ENCODE measurements around the gene BRAT1. TPM values are rescaled to one million over a fixed set of nuclear protein-coding genes. Genes with fewer than 3 reads are reported as not detected.

The BRAT1 gene
- total RNA-seq, 2 experiments from 2014 or later = 44.7 to 52.0 TPM

DNA sequence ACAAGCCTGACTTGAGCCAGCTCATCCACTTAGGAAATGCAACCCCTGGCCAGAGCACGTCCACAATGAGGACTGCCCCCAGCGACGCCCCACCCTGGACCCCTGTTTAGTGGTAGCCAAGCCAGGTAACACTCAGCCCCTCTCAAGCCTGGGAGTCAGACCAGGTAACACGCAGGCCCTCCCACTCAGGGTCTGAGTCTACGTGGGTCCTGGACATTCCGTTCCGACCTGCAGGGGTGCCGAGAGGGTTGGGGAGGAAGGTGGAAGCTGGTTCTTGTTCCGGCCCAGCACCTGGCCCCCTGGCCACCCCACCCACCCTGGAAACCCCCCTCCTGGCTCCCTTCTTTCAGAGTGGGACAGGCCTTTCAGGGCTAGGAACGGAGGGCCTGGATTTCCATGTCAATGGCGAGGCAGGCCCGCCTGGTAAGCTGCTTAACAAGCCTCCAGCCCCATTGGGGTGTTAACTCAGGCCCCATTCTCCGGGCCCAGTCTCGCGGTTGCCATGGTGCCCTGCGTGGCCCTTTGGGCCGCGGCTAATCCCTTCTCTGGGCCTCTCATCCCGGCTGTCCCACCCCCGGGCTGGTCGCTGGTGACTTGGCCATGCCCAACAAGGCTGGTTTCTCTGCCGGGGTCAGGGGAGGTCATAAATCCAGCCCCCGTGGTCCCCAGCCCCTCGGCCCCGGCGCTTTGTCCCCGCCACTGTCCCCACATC lies 55.4 kb downstream of the BRAT1 start:
- Histone ChIP-seq H3K4me3 (ENCODE audit: low read depth, low read length, poor library complexity, severe bottlenecking) (no peak overlapping the region), H3K9me3 (ENCODE audit: low read length) (no peaks in the 10 kb centered on the region), H3K79me2 (ENCODE audit: insufficient read depth, low read depth, low read length) (no peaks in the 10 kb centered on the region), H4K20me1 (ENCODE audit: insufficient read depth, low read length) (no peaks in the 10 kb centered on the region; the same call in 1 of the 2 replicates), H3K9me2 (ENCODE audit: insufficient read depth, low read length) (no peaks in the 10 kb centered on the region), H3K36me3 (ENCODE audit: insufficient read depth, low read length) (no peaks in the 10 kb centered on the region), H3K27ac (ENCODE audit: low read depth, low read length, poor library complexity, severe bottlenecking) (no peak overlapping the region), H3K4me1 (ENCODE audit: insufficient read depth, low read length, poor library complexity, severe bottlenecking) (no peaks in the 10 kb centered on the region), H2AFZ (ENCODE audit: low read length) (no peak overlapping the region), H3K4me2 (ENCODE audit: low read length) (no peak overlapping the region)
- intact Hi-C loops (cut with micrococcal nuclease; ENCODE audit: unreplicated experiment) = no loop called here
- BruUV-seq (replicated peaks) = no TSS peak
- no peak for DNase-seq (ENCODE audit: low spot score)
- ChIA-PET CTCF (ENCODE audit: unreplicated experiment) (interaction anchor here (0.9 kb wide), 1 partner anchor 171 kb away, joined by 3 read pairs; no protein-coding TSS in a partner anchor), POLR2A (interaction anchor here (0.5 kb wide), 1 partner anchor 89 kb away, joined by 3 read pairs; no protein-coding TSS in a partner anchor)
- TF ChIP-seq, protein P1, sequence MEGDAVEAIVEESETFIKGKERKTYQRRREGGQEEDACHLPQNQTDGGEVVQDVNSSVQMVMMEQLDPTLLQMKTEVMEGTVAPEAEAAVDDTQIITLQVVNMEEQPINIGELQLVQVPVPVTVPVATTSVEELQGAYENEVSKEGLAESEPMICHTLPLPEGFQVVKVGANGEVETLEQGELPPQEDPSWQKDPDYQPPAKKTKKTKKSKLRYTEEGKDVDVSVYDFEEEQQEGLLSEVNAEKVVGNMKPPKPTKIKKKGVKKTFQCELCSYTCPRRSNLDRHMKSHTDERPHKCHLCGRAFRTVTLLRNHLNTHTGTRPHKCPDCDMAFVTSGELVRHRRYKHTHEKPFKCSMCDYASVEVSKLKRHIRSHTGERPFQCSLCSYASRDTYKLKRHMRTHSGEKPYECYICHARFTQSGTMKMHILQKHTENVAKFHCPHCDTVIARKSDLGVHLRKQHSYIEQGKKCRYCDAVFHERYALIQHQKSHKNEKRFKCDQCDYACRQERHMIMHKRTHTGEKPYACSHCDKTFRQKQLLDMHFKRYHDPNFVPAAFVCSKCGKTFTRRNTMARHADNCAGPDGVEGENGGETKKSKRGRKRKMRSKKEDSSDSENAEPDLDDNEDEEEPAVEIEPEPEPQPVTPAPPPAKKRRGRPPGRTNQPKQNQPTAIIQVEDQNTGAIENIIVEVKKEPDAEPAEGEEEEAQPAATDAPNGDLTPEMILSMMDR (conservative IDR thresholded peaks at IDR 0.05; ENCODE audit: low read length) = no peak
- no peak for TF ChIP-seq EZH2phosphoT487 (IDR thresholded peaks at IDR 0.05; ENCODE audit: borderline replicate concordance, low read depth, low read length)

DNA sequence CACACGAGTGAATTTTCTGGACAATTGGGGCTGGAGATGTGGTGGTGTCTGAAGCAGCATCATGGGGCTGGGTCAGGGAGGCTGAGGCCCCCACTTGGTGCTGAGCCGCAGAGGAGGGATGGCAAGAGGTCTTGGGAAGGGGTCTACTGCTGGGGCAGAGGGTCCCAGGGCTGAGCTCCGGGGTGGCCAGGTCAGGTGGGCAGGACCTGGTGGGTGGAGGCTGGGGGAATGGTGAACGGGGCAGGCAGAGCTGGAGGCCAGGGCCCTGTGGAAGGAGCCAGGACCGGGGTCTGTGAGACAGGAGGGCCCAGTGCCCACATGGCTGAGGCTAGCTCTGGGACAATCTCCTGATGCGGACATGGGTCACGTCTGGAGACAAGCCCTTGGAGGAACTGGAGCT lies 56.1 kb downstream of the BRAT1 start:
- POLR2A ChIA-PET = interaction anchor here (0.5 to 1.2 kb wide), 2 partner anchors 30 to 88 kb away, joined by 3 to 4 read pairs; no protein-coding TSS in a partner anchor
- Histone ChIP-seq H3K9me2 (ENCODE audit: insufficient read depth, low read length) (no peaks in the 10 kb centered on the region), H3K27ac (ENCODE audit: low read depth, low read length, poor library complexity, severe bottlenecking) (no peak overlapping the region), H3K36me3 (ENCODE audit: insufficient read depth, low read length) (no peaks in the 10 kb centered on the region), H3K4me1 (ENCODE audit: insufficient read depth, low read length, poor library complexity, severe bottlenecking) (no peaks in the 10 kb centered on the region), H3K4me2 (ENCODE audit: low read length) (no peak overlapping the region), H3K79me2 (ENCODE audit: insufficient read depth, low read depth, low read length) (no peaks in the 10 kb centered on the region), H3K4me3 (ENCODE audit: low read depth, low read length, poor library complexity, severe bottlenecking) (no peak overlapping the region), H3K9me3 (ENCODE audit: low read length) (no peaks in the 10 kb centered on the region), H2AFZ (ENCODE audit: low read length) (no peak overlapping the region), H4K20me1 (ENCODE audit: insufficient read depth, low read length) (no peaks in the 10 kb centered on the region; the same call in 1 of the 2 replicates)
- CTCF ChIA-PET (ENCODE audit: unreplicated experiment) = interaction anchor here (0.9 kb wide), 1 partner anchor 172 kb away, joined by 3 read pairs; no protein-coding TSS in a partner anchor
- BruUV-seq (replicated peaks) = no TSS peak
- intact Hi-C loops (cut with micrococcal nuclease; ENCODE audit: unreplicated experiment) = no loop called here
- no peak for TF ChIP-seq EZH2phosphoT487 (IDR thresholded peaks at IDR 0.05; ENCODE audit: borderline replicate concordance, low read depth, low read length)
- TF ChIP-seq, protein P1 (conservative IDR thresholded peaks at IDR 0.05; ENCODE audit: low read length) = no peak
- no peak for DNase-seq (ENCODE audit: low spot score)

DNA sequence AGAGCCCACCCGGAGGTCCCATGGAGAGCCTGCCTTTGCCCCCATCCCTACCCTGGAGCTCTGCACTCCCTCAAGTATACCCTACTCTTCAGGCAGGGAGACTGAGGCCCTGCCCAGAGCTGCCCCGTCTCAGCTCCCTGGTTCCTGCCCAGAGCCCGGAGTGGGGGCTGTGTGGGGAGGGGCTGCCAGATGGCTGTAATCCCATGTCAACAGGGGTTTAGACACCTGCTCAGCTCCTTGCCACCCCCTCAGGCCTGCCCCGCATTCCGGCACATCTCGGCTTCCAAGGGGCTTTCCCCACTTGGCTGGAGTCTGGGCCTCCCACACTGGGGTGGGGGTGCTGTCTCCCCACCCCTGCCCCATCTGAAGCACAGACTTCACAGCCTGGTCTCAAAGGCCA lies 56.6 kb downstream of the BRAT1 start:
- BruUV-seq (replicated peaks) = no TSS peak

More for the DNA sequence above, 56.6 kb downstream of the BRAT1 start:
- Histone ChIP-seq H2AFZ (ENCODE audit: low read length) (no peak overlapping the region), H3K79me2 (ENCODE audit: insufficient read depth, low read depth, low read length) (no peaks in the 10 kb centered on the region), H3K9me3 (ENCODE audit: low read length) (no peaks in the 10 kb centered on the region), H3K4me3 (ENCODE audit: low read depth, low read length, poor library complexity, severe bottlenecking) (no peak overlapping the region), H4K20me1 (ENCODE audit: insufficient read depth, low read length) (no peaks in the 10 kb centered on the region; the same call in 1 of the 2 replicates), H3K4me1 (ENCODE audit: insufficient read depth, low read length, poor library complexity, severe bottlenecking) (no peaks in the 10 kb centered on the region), H3K9me2 (ENCODE audit: insufficient read depth, low read length) (no peaks in the 10 kb centered on the region), H3K4me2 (ENCODE audit: low read length) (no peak overlapping the region), H3K27ac (ENCODE audit: low read depth, low read length, poor library complexity, severe bottlenecking) (no peak overlapping the region), H3K36me3 (ENCODE audit: insufficient read depth, low read length) (no peaks in the 10 kb centered on the region)
- TF ChIP-seq, protein P1 (conservative IDR thresholded peaks at IDR 0.05; ENCODE audit: low read length) = no peak
- TF ChIP-seq EZH2phosphoT487 (IDR thresholded peaks at IDR 0.05; ENCODE audit: borderline replicate concordance, low read depth, low read length) = no peak
- ChIA-PET POLR2A (interaction anchor here (1.2 kb wide), 1 partner anchor 30 kb away, joined by 4 read pairs; no protein-coding TSS in a partner anchor), CTCF (ENCODE audit: unreplicated experiment) (interaction anchor here (0.9 kb wide), 1 partner anchor 172 kb away, joined by 3 read pairs; no protein-coding TSS in a partner anchor)
- no peak for DNase-seq (ENCODE audit: low spot score)
- intact Hi-C loops (cut with micrococcal nuclease; ENCODE audit: unreplicated experiment) = no loop called here
